Erythroblast (primary cell): ENCODE data around the gene BHLHE23.

ENCODE experiments used
- DNase-seq, 2 experiments: peaks; one replicate each; lab custom pipeline; 2025; lab: John Stamatoyannopoulos, UW
- GATA1 ChIP-seq: IDR thresholded peaks from 2 replicates; pipeline ENCODE4 v1.6.1; 2011; ENCODE audit warnings: low read depth, mild to moderate bottlenecking, control low read depth, low read length, moderate library complexity
- POLR2A ChIP-seq: IDR thresholded peaks from 2 replicates; pipeline ENCODE4 v1.6.1; 2011; ENCODE audit warnings: mild to moderate bottlenecking, low read length

BHLHE23 gene

GRCh38 chr20:62990306-62990825 lies 16.4 kb downstream of the BHLHE23 start:
- no peak for DNase-seq
- TF ChIP-seq POLR2A: no peak
- no peak for TF ChIP-seq GATA1

DNA sequence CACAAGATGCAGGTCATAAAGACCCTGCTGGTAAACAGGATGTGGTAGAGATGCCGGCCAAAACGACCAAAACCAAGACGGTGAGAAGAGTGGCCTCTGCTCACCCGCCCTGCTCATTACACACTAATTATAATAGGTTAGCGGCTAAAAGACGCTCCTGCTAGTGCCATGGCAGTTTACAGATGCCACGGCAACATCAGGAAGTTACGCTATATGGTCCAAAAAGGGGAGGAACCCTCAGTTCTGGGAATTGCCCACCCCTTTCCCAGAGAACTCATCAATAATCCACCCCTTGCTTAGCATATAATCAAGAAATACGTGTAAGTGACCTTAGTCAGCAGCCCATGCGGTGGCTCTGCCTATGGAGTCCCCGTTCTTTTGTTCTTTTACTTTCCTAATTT lies 17.6 kb downstream of the BHLHE23 start:
- DNase-seq: no peak
- TF ChIP-seq GATA1 (no peak), POLR2A (no peak)

- TF ChIP-seq POLR2A (no peak), GATA1 (no peak)
- DNase-seq: no peak
Measured at GRCh38 chr20:62987114-62987513, 19.6 kb downstream of the BHLHE23 start.

GRCh38 chr20:62986257-62986800 lies 20.4 kb downstream of the BHLHE23 start:
- DNase-seq: no peak
- TF ChIP-seq GATA1 (no peak), POLR2A (no peak)

GRCh38 chr20:62985444-62985778 lies 21.4 kb downstream of the BHLHE23 start:
- no peak for DNase-seq
- no peak for TF ChIP-seq POLR2A
- TF ChIP-seq GATA1: no peak

DNA sequence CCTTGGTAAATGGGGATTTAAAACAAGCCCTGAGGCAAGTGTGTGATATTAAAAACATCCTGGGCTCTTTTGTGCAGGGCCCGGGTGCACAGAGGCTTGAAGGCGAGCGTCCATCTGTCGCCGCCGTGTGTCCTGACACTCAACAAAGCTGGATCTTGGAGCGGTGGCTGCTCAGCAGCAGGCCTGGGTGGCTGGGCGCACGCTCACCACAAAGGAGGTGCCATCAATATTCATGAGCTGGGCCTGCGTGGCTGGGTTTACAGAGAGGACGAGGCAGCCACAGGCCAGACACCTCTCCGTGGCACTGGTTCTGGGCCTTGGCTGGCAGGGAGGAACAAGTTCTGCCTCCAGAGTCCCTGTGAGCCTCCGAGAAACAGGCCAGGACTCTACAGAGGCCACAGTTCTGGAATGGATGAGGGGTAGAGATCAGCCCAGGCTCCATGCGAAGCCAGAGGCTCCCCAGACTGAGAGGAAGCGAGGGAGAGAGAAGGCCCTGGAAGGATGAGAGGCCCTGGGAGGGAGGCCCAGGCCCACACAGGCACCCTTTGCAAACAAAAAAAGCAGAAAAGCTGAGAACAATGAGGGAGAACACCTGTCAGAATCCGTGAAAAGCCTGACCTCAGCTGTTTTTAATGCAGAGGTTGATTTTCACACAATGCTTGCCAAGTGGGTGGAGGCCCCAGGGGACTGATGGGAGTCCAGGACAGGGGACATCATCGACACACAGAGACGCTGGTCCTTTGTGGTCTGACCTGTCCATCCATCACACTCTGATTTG lies 21.9 kb downstream of the BHLHE23 start:
- TF ChIP-seq GATA1 (no peak), POLR2A (no peak)
- no peak for DNase-seq

DNA sequence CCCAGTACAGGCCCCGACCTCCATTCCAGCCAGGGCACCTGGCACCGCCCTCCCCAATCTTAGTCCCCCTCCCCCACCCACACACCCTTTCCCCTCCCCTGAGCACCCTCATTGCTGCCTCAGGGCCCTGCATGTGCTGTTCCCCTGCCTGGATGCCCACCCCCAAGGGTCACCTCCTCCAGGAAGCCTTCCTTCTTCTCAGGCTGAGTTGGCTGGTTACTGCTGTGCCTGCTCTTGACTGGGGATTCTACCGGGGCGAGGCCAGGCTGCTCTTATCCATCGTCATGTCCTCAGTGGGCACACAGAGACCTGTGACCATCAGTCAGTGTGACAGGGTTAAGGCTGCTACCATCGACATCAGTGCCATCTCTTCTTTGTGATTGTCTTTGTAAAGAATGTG lies 23.6 kb downstream of the BHLHE23 start:
- no peak for DNase-seq
- no peak for TF ChIP-seq POLR2A
- no peak for TF ChIP-seq GATA1

- DNase-seq: no peak
- TF ChIP-seq POLR2A: no peak
- TF ChIP-seq GATA1: no peak
Measured at GRCh38 chr20:62982124-62983075, 24.4 kb downstream of the BHLHE23 start.

DNA sequence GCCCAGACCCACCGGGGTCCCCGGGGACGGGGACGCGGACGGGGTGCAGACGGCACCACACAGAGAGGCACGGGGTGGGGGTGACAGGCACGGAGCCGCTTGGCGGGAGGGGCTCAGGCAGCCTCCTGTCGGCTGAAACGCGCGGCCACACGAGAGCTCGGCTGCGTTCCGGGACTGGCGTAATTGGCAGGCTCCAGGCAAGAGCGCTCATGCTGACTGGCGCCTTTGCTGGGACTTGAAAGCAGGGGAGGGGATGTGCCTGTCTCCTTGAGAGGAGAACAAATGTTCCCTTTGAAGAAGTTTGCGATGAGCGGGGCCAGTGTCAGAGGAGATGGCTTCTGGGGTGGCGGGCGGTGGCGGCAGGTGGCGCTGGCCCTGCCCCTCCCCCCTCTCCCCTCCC lies 25.8 kb downstream of the BHLHE23 start:
- DNase-seq: no peak
- TF ChIP-seq GATA1 (no peak), POLR2A (no peak)

- no peak for DNase-seq
Measured at GRCh38 chr20:62980380-62980960, 26.3 kb downstream of the BHLHE23 start.

GRCh38 chr20:62979876-62980373 lies 26.8 kb downstream of the BHLHE23 start:
- TF ChIP-seq GATA1: no peak
- TF ChIP-seq POLR2A: no peak

More at GRCh38 chr20:62980380-62980960, 26.3 kb downstream of the BHLHE23 start:
- no peak for TF ChIP-seq POLR2A
- TF ChIP-seq GATA1: no peak

DNA sequence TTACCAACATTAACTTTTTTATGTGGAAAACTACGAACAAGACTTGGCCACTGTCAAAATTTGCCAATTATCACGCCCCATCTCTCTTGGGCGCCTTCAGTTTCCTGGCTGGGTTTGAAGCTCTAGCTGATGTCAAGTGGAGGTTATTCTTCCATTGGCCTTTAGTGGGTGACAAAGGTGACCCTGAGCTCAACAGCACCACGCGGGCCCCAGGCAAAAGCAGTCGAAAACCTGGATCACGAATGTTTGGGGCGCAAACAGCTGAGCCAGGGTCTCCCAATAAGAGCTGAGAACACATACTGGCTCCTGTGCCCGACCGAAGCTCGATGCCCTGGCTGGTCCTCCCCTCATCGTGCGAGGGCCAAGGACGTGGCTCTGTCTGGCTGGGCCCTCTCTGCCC lies 27.5 kb downstream of the BHLHE23 start:
- no peak for DNase-seq
- TF ChIP-seq GATA1: no peak
- TF ChIP-seq POLR2A: no peak

More at GRCh38 chr20:62979876-62980373, 26.8 kb downstream of the BHLHE23 start:
- DNase-seq: no peak

DNA sequence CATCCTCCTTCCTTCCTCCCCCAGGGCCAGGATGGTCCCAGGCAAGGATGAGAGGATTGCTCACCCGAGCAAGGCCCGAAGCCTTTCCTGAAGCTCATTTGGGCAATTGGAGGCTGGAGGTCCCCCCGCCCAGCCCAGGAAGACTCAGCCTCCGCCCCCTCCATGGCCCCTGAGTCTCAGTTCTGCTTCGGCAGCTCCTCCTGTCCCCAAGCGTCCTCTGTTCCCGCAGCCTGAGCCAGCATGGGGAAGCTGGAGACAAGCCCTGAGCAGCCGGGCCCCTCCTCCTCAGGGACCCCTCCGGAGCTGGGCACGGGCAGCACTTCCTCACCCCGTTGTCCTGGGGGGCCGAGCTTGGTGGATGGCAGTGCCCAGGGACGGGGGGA lies 28.2 kb downstream of the BHLHE23 start:
- no peak for TF ChIP-seq GATA1
- no peak for DNase-seq
